Epidermal melanocyte (primary cell): ENCODE results near the gene CDH11.

Experiments used
- DNase-seq: peaks from one replicate; pipeline ENCODE4 v3.0.0; 2011; ENCODE audit warnings: low spot score; ENCODE audit not compliant: insufficient read length

CDH11 gene

DNA sequence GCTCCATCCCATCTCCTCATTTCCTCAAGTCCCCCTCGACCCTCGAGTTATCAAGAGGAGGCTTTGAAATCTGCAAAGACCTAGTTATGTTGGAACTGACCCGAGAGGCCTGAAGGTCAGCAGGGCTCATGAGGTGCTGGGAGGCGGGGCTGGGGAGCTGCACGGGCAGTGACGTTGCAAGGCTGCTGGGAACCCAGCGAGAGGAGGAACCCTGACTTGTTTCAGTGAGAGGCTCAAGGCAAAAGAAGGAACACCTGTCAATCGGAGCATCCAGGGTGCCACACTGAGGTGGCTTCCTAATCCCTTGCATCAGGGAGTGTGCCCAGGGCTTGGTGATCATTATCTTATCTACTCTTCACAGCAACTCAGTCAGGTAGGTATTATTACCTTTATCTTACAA, 86.9 kb downstream of the CDH11 start:
- no peak for DNase-seq

DNA sequence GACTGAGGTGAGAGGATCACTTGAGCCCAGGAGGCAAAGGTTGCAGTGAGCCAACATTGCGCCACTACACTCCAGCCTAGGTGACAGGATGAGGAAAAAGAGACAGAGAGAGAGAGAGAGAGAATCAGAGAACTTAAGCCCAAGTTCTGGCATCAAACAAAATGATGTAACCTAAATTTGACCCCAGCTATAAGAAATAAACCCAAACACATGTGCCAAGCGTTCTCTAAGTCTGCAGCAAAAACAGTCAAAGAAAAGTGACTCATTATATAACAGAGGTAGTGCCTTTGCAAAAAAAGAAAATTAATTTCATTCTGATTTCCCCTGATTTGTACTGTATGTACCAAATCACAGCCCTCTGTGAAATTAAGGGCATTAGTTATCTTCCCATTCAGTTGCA, 89.5 kb downstream of the CDH11 start:
- DNase-seq, result no peak

DNA sequence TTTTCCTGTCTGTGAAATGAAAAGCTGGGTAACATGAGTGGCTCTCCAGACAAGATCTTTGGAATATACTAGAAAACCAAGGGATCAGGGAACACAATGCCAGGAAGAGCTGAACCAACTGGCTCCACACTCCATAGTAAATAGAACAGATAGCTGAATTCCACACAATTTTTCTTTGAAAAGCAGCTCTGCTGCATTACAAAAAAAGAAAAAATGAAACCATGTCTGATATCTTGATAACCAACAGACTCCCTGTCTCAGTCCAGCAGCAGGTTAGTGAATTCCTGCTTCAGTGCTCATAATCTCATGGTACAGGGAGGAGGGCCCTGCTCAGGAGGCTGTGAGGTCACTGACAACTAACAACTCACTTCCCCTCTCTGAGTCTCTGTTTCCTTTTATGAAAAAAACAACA, 97.1 kb downstream of the CDH11 start:
- DNase-seq, result no peak

DNA sequence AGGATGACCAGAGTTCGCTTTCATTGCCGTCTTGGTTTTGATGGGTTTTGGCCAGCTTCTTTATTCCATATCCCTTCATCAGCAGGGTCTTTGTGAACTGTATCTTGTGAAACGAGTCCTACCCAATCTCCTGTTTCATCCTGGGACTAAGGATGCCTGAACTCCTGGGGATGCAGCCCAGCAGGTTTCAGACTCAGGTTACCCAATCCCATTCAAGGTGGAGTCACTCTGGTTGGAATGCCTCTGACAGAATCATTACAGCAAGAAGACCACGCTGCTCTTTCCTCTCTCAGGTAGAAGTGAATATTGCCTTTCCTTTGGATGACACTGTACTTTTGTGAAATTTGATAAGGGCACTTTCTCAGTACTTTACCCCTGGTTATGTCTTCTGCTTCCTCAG, 98.1 kb downstream of the CDH11 start:
- no peak for DNase-seq

DNA sequence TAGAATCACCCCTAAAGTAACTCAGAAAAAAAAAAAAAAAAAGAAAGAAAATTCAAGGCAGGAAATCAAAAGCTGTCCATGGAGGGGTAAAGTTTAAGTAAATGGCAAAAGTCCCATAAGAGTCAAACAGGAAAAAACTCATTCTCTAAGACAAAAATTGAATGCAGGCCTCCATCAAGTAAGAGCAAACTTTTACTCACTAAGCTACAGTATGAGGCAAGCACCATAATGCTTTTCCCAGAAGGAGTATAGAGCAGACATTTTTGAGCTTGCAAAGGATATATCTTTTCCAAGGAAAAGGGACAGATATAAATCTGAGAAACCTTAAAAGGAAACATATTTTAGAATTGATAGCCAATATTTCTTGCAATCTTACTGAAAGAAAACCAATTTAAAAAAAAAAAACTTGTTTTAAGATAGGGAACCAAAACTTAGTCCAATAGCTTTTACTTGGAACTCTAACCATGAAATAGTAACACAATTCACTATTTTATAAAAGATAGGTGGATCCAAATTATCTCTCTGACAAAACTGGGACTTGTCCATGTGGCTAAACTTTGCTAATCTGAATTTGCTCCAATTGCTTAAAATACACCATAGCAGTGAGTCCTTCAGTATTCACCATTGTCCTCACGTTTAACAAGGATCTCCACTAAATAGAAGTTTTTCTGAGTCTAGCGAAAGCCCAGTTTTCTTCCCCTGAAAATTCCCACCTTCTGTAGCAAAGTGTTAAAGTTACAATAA, 99.8 kb downstream of the CDH11 start:
- no peak for DNase-seq

DNA sequence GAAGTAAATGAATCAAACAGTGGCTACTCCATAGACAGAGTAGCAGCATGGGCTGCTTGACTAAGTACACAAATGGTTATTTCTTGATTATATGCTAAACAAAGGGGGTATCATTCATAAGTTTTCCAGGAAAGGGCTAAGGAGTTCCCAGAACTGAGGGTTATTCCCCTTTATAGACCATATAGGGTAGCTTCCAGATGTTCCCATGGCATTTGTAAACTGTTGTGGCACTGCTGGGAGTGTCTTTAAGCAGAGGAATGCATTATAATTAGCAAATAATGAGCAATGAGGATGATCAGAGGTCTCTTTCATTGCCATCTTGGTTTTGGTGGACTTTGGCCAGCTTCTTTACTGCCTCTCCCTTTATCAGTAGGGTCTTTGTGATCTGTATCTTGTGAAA, 105.1 kb downstream of the CDH11 start:
- DNase-seq, result no peak

DNA sequence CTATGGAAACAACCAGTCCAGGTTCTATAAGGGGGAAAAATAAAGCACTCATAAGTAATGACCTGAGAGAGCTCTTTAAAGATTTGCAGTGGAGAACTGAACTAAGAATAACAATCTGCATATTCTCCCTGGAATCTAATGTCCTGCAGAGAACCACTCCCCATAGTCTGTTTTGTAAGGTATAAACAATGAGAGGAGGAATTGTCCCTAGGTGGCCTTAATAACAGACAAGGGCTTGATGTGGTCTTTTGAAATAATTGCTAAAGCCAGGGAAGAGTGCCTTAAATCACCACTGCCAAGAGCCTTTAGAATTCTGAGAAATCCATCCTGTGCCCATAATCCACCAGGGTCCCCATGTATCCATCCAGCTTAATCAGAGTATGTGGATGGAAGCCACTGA, 106.3 kb downstream of the CDH11 start:
- no peak for DNase-seq

DNA sequence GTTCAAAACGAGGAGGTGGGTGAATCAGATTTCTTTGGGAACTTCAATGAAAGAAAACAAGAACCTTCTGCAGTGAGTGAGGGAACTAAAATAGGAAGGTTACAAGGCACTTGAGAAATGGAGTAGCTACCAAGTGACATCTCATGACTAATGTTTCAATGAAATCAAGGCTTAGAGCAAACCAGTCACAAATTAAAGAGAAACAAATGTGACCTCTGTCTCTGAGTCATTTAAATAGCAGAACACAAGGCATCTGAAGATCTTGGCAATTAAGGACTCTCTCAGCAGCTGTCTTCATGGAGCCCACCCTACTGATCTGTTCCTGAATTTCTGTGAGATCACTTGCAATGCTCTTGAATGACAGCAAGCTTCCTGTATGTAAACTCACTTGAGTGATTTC, 109.5 kb downstream of the CDH11 start:
- DNase-seq, result no peak

DNA sequence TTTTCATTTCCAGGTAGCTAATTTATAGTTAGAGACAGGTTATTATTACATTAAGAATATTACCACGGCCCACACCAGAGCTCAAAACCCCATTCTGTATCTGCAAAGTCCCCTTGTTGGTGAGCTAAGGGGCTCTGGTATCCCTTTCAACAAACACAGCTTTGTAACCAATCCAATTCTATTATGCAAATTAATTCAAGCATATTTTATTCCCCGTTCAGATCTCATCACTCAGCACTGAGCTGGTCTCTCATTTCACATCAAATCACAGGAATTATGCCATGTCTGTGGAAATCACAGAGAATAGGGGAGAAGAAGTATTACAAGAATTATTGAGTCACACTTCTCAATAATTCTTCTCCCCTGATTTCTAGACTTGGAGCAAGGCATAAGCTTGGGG, 111.7 kb downstream of the CDH11 start:
- no peak for DNase-seq

DNA sequence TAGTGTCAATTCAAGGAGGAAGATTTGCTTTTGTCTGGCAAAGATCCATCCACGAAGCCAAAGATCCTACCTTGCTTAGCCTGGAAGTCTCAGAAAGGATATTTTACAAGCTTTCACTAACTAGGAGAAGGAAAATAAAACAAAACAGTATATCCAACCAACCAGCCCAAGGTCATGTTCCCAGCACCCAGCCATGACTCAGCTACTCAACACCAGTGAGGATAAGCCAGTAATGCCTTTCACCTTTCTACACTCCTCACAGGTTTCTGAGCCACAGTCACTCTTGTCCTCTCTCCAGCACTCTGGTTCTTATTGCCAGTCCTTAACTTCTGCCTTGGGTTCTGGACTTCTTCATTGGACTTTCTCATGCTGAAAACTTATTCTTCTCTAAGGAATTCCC, 116.2 kb downstream of the CDH11 start:
- DNase-seq, result no peak

DNA sequence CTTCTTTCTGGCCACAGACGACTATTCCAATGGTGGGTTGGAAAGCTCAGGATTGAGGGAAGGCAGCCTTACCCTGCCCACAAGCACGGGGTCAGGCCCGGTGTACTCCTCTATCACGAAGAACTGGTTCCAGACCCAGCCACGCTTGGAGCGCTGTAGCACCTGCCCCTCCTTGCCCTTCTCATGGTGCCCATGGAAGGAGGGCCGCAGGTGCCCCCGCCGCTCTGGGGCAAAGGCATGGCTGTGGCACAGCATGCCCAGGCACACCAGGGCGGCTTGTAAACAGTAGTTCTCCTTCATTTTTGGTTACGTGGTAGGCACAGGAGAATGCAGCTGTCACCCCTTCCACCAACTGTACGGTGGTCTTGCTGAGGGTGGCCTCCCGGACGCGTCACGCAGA, 117.3 kb downstream of the CDH11 start:
- DNase-seq, result no peak

DNA sequence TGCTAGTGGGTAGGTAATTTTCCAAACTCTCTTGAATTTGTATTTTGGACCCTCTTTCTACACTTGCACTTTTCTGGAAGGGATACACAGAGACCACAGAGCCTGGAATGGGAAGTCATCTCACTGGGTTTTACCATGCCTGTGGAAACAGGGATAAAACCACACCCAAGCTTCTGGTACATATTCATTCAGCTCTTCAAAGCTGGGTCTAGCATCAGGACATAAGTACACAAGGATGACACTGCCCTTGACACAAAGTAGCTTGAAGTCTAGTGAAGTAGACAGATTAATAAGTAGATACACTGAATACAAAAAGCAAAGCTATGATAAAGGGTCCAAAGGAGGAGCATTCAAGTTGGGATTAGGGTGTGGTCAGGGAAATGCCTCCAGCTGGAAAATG, 118.2 kb downstream of the CDH11 start:
- DNase-seq, result no peak

DNA sequence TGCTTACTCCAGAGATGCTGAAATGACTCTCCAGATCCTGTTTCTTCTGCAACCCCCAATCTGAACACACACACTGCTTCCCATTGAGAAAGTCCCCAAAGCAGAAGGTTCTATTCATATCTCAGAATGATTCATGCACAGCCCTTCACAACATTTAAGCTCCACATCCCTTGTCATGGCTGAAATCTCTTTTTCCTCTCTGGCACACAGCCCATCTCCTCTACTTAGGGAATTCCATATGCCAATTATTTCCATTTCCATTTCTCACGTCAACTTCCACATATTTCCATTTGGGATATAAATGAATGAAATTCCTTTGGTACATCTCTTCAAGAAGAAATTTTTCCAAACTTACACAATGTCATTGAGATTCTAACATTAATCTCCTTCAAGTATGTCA, 119.6 kb downstream of the CDH11 start:
- DNase-seq, result no peak

DNA sequence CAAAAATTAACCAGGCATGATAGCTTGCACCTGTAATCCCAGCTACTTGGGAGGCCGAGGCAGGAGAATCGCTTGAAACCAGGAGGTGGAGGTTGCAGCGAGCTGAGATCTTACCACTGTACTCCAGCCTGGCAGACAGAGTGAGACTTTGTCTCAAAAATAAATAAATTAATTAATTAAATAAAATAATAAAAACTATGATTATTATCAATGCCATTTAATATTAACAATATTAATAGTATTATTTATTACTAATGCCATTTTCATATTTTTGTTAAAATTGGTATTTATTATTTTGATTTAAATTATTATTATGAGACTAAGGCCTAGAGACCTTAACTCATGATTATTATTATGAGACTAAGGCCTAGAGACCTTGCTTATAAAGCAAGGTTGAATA, 121.2 kb downstream of the CDH11 start:
- no peak for DNase-seq

DNA sequence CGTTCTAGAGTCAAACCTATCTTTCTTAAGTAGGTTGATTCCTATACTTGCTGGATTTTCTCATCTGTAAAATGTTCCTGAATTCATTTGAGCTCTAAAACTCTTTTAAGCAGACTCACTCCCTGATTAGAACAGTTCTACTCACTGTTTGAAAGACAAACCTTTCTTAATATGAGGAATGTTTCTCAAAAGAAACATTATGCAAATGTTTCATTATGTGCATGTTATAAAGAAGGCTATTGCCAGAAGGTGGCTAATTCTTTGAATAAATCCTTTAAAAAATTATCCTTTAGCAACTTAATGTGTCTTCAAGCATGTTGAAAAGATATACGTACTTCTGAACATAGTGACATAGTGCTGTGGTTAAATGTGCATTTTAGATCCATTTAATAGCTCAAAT, 124.1 kb downstream of the CDH11 start:
- no peak for DNase-seq

DNA sequence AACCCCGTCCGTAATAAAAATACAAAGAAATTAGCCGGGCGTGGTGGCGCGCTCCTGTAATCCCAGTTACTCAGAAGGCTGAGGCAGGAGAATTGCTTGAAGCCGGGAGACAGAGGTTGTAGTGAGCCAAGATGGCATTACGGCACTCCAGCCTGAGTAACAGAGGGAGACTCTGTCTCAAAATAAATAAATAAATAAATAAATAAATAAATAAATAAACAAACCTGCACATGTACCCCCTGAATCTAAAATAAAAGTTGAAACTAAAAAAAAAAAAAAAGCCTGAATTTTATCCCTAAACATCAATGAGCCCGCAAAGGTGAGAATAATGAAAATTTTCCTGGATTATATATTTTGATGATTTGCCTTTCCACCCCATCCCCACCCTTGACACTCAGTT, 124.7 kb downstream of the CDH11 start:
- DNase-seq, result no peak

DNA sequence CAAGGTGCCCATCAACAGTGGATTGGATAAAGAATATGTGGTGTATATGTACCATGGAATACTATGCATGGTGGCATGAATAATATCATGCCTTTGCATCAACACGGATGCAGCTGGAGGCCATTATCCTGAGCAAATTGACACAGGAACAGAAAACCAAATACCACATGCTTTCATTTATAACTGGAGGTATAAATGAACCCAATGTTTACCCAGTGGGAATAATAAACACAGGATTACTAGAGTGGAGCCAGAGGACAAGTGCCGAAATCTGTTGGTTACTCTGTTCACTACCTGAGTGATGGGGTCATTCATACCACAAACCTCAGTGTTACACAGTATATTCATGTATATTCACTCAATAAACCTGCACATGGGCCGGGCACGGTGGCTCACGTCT, 125.2 kb downstream of the CDH11 start:
- DNase-seq, result no peak

DNA sequence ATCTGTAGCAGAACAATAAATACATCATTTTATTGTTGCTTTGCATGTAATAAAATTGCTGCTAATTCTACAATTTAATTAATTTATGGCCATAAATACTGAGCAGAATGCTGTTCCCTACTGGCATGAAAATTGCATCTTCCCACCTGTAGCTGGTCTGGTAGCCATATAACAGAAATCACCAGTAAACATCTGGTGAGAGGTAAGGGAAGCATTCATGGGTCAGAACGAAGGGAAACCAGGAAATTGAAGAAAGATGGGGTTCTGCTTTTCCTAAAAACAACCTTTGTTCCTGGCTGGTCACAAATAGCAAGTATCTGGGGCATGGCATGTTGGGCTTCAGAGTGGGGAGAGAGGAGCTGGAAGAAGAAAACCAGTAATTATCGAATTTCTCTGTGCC, 128.4 kb downstream of the CDH11 start:
- no peak for DNase-seq

DNA sequence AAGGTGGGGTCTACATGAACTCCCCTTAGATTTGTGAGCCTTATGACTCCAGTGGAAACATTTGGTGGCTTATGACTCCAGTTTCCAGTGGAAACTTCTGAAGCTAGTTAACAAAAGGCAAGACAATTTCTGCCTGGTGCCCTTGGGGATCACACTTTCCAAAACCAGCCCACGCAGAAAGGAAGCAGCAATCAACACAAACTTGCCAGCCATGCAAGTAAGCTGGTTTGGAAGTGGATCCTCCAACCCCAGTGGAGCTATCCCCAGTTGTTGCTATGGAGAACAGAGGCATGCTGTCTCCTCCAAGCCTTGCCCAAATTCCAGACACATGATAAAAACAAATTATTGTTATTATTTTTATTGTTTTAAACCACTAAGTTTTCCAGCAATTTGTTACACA, 130.9 kb downstream of the CDH11 start:
- DNase-seq, result no peak

DNA sequence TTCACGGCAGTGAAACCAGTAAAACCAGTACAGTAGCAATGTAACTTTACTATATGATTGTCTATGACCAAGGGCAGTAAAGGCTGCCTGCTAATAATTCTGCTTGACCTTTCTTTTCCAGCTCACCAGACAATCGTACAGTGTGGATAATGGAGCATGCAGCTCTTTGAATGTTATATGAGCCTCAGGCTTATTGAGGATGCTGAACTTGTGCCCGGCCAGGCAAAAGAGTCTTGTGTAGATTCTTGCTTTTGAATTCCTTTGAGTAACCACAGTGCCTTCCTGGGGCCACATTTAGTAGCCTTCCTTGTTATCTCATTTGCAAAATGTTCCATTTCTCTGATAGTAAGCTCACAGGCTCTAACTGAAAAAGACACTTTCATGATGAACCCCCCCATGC, 131.8 kb downstream of the CDH11 start:
- DNase-seq, result peak; percentile 40

DNA sequence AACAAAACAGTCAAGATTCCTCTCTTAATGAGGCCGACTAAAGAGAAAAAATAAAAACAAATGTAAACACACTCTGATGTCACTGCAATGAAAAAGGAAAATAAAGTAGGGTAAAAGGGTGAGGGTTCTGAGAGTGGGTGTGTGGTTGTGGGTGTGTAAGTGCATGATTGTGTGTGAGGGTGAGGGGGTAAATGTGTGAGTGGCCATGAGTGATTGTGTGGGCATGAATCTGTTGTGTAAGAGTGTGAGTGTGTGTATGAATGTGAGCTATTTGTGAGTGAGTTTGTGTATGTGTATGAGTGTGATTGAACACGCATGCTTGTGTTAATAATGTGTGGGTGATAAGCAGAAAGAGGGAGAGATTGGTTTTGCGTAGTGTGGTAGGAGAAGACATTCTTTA, 132.8 kb downstream of the CDH11 start:
- DNase-seq, result no peak

DNA sequence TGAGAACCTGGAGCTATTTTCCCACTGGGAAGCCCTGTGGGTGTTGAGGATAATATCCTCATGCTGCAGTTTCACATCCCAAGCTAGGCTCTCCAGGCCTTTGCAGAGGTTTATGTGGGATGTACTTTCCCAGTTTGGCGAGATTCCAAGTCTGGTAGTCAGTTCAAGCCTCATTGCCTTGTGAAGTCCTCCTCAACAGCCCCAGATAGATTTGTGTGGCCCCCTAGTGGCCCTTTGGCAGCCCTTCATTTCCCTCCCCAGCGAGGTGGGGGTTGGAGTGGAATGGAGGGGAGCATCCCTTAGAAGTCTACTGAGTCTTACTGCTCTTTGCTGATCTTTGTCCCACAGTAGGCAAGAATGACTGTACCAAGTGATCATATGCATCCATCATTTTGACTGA, 137.9 kb downstream of the CDH11 start:
- no peak for DNase-seq

DNA sequence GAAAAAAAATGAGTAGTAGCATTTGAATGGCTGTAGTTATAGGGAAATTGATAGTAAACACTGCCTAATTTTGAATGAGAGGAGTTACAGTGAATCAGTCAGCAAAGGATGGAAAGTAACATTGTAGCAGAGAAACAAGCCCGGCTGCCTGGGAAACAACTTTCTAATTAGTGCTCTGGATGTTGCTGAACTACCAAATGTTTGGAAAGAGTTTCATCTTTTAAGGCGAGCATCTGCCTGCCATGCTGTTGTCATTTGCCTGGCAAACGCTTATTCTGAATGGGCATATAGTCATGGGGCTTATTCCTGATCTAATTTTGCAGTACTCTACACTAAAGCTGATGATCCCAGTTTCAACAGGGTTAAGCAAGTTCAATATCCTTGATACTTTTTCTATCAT, 138.6 kb downstream of the CDH11 start:
- DNase-seq, result no peak

DNA sequence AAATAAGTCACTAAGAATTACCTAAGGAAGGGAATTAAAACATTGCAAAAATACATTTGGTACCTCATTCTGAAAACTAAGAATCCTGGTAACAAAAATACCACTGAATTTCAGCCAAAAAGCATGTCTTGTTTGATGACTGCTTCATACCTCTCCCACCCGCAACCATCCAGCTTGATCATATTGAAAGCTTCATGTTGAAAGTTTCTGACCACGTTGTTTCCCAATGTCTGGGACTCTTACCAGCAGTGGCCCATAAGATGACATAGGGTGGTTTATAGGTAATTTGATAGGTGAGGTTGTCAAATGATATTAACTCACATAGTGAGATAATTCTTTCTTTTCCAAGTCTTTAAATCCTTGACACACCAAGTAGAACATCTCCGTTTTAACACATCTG, 139.3 kb downstream of the CDH11 start:
- DNase-seq, result no peak
